Osteoblast (primary cell): ENCODE measurements around the gene PRMT2. TPM values are rescaled to one million over a fixed set of nuclear protein-coding genes. Genes with fewer than 3 reads are reported as not detected.
A peak's percentile ranks its signal among the peaks of the same experiment; 100 is the strongest.

Experiments
- DNase-seq: peaks from one replicate; pipeline ENCODE4 v3.0.0; 2011; ENCODE audit warnings: low spot score, mixed read lengths; ENCODE audit not compliant: insufficient read length; ENCODE audit errors: missing footprints
- H2AFZ ChIP-seq: 2 replicates; pipeline ENCODE4 v1.6.0; 2011; ENCODE audit warnings: mild to moderate bottlenecking, low read length
- H3K27ac ChIP-seq: 2 replicates; pipeline ENCODE4 v1.5.1; 2011; ENCODE audit warnings: mild to moderate bottlenecking, low read depth, low read length, moderate library complexity
- H3K27me3 ChIP-seq: 2 replicates; pipeline ENCODE4 v1.6.0; 2012; ENCODE audit warnings: mild to moderate bottlenecking, control low read depth, inconsistent platforms, low read length, moderate library complexity; ENCODE audit not compliant: insufficient read depth
- H3K36me3 ChIP-seq: 2 replicates; pipeline ENCODE4 v1.5.1; 2011; ENCODE audit warnings: mild to moderate bottlenecking, low read length, control low read depth, moderate library complexity; ENCODE audit not compliant: insufficient read depth
- H3K4me1 ChIP-seq: 2 replicates; pipeline ENCODE4 v1.5.1; 2011; ENCODE audit warnings: mild to moderate bottlenecking, low read length, control low read depth, moderate library complexity; ENCODE audit not compliant: insufficient read depth
- H3K4me2 ChIP-seq: 2 replicates; pipeline ENCODE4 v1.6.0; 2011; ENCODE audit warnings: mild to moderate bottlenecking, low read length; ENCODE audit not compliant: insufficient read depth
- H3K4me3 ChIP-seq: fragments of 200-600 bp; sonication (generic); 3 replicates; pipeline ENCODE4 v1.5.1; 2012; ENCODE audit warnings: mild to moderate bottlenecking, low read length, inconsistent platforms; ENCODE audit not compliant: insufficient read depth
- H3K79me2 ChIP-seq: 2 replicates; pipeline ENCODE4 v1.6.0; 2012; ENCODE audit warnings: mild to moderate bottlenecking, low read length, control low read depth, inconsistent platforms; ENCODE audit not compliant: insufficient read depth
- H3K9me3 ChIP-seq: 2 replicates; pipeline ENCODE4 v1.5.1; 2011; ENCODE audit warnings: low read depth, low read length, control low read depth
- H4K20me1 ChIP-seq: 2 replicates; pipeline ENCODE4 v1.6.0; 2012; ENCODE audit warnings: mild to moderate bottlenecking, low read length, control low read depth; ENCODE audit not compliant: insufficient read depth
- total RNA-seq: library from RNA; depleted of rRNA; stranded (reverse); fragments of >200 nt; gene quantifications from 2 replicates; pipeline ENCODE4 v1.2.3, GENCODE V29; 2012
- TF ChIP-seq, protein P1 (sequence below): IDR thresholded peaks from 2 replicates; pipeline ENCODE4 v1.5.1; 2011; ENCODE audit warnings: mild to moderate bottlenecking, low read depth, low read length, moderate library complexity; ENCODE audit errors: extremely low read depth

Gene PRMT2
- total RNA-seq, 1 donor = 134 TPM

DNA sequence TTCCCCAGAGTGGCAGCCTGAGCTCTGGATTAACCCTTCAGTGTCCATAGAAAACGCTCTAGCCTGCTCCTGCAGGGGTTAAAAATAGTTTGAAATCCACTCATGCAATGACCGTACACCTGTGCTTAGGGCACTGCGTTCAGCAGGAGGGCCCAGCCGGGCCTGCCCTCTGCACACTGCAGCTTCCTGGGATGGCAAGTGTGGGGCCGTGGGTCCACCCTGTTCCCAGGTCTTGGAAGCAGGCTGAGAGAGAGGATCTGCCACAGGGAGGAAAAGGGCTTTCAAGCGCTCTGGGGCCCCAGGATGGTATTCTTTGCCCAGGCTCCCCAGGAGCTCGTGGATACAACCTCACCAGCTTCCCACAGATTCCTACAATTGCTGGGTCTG, 29.1 kb upstream of the PRMT2 start:
- Histone ChIP-seq H3K27me3 (peaks cover 9% of the 10 kb centered on the region), H3K36me3 (no peaks in the 10 kb centered on the region), H4K20me1 (no peaks in the 10 kb centered on the region), H2AFZ (no peak overlapping the region), H3K9me3 (peaks cover 3% of the 10 kb centered on the region), H3K4me3 (no peak overlapping the region), H3K79me2 (no peaks in the 10 kb centered on the region), H3K4me2 (no peak overlapping the region), H3K4me1 (peaks cover 6% of the 10 kb centered on the region), H3K27ac (no peak overlapping the region)
- TF ChIP-seq, protein P1, sequence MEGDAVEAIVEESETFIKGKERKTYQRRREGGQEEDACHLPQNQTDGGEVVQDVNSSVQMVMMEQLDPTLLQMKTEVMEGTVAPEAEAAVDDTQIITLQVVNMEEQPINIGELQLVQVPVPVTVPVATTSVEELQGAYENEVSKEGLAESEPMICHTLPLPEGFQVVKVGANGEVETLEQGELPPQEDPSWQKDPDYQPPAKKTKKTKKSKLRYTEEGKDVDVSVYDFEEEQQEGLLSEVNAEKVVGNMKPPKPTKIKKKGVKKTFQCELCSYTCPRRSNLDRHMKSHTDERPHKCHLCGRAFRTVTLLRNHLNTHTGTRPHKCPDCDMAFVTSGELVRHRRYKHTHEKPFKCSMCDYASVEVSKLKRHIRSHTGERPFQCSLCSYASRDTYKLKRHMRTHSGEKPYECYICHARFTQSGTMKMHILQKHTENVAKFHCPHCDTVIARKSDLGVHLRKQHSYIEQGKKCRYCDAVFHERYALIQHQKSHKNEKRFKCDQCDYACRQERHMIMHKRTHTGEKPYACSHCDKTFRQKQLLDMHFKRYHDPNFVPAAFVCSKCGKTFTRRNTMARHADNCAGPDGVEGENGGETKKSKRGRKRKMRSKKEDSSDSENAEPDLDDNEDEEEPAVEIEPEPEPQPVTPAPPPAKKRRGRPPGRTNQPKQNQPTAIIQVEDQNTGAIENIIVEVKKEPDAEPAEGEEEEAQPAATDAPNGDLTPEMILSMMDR = no peak
- DNase-seq = no peak

DNA sequence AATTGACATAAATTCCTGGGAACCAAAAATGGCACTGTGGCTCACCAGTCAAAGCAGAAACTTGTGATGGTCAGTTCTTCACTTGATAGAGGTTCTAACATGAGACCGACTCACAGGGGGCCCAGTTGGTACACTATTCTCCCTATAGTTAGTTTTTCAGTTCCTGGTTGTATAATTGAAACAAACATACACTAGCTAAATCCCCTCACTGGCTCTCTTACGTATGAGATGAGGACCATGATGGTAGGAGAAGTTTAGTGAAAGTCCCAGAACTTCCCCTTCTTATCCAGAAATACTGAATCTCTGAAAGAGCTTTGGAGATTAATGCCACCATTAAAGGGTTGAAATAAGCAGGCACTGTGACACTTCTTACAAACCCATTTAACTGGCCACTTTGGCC, 27.8 kb upstream of the PRMT2 start:
- H3K79me2 ChIP-seq = no peaks in the 10 kb centered on the region
- no peaks in the 10 kb centered on the region for H3K36me3 ChIP-seq

DNA sequence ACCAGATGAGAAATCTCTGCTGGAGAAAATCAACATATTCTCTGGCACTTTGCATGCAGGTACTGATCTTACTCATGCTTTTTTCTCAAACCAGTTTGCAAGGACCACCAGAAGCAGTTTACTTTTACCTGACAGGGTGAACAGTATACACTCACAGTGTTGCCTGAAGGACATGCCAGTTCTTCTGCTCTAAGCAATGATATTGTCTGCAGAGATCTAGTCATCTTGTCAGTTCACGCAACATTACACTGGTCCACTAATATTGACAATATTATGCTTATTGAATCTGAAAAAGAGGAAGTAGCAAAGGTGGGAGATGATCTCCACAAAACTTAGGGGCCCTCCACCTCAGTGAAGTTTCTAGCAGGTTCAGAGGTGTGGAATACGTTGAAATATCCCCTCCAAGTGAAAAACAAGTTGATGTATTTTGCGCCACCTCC, 26.8 kb upstream of the PRMT2 start:
- H4K20me1 ChIP-seq = no peaks in the 10 kb centered on the region
- no peaks in the 10 kb centered on the region for H3K79me2 ChIP-seq
- peaks cover 9% of the 10 kb centered on the region for H3K27me3 ChIP-seq
- H3K4me2 ChIP-seq = no peak overlapping the region
- H3K4me3 ChIP-seq = no peak overlapping the region
- H3K9me3 ChIP-seq = peaks cover 3% of the 10 kb centered on the region
- DNase-seq = no peak
- H2AFZ ChIP-seq = no peak overlapping the region
- TF ChIP-seq, protein P1 = no peak
- peaks cover 6% of the 10 kb centered on the region for H3K4me1 ChIP-seq
- no peak overlapping the region for H3K27ac ChIP-seq
- no peaks in the 10 kb centered on the region for H3K36me3 ChIP-seq

More for the DNA sequence above, 27.8 kb upstream of the PRMT2 start:
- peaks cover 9% of the 10 kb centered on the region for H3K27me3 ChIP-seq
- TF ChIP-seq, protein P1 = no peak
- no peak overlapping the region for H3K4me2 ChIP-seq
- no peak for DNase-seq
- no peaks in the 10 kb centered on the region for H4K20me1 ChIP-seq
- no peak overlapping the region for H3K4me3 ChIP-seq
- peaks cover 3% of the 10 kb centered on the region for H3K9me3 ChIP-seq
- no peak overlapping the region for H2AFZ ChIP-seq
- no peak overlapping the region for H3K27ac ChIP-seq
- H3K4me1 ChIP-seq = peaks cover 6% of the 10 kb centered on the region

DNA sequence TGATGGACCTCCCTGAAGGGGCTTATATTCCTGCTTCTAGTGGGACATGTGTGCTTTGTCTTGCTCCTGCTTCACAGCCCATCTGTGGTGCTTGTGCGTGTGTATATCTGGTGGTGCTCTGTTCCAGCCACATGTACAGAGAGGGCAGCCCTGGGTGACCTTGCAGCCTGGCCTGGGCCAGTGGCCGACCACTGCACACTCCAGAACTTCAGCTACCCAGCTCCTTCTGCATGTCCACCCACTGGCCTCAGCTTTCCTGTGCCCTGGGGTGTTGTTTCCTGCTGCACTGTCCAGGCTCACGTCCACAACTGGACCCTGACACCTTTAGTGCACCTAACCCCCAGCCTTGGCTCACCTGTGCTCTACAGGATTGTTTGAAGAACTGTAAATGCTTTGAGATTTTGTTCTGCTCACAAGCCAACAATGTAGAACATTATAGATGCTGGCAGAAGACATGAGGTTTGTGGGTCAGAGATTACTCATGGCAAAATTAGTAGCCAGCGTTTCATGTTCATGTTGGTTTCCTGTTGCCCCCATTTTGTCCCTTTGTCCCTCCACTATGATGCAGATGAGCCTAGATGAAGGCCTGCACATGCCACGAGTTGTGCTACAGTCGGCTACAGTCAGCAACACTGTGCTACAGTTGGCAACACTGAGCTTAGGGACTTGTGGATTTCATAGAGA, 25.3 kb upstream of the PRMT2 start:
- H3K27ac ChIP-seq = no peak overlapping the region
- DNase-seq = no peak
- peak overlapping the region; percentile 79 for H2AFZ ChIP-seq

More for the DNA sequence above, 25.3 kb upstream of the PRMT2 start:
- H4K20me1 ChIP-seq = no peaks in the 10 kb centered on the region
- H3K9me3 ChIP-seq = peaks cover 3% of the 10 kb centered on the region
- H3K4me3 ChIP-seq = no peak overlapping the region
- no peaks in the 10 kb centered on the region for H3K36me3 ChIP-seq
- TF ChIP-seq, protein P1 = no peak
- H3K79me2 ChIP-seq = no peaks in the 10 kb centered on the region
- no peak overlapping the region for H3K4me2 ChIP-seq
- H3K4me1 ChIP-seq = peaks cover 6% of the 10 kb centered on the region
- H3K27me3 ChIP-seq = peaks cover 9% of the 10 kb centered on the region
